GM12801 (cell line): ENCODE measurements around the gene SEPTIN7.

Source experiments
- CTCF ChIP-seq: IDR thresholded peaks from one replicate; pipeline ENCODE4 v1.5.1; 2011; ENCODE audit warnings: control low read depth; ENCODE audit not compliant: insufficient read length; ENCODE audit errors: extremely low read depth

The SEPTIN7 gene

GRCh38 chr7:35819954-35820703, 19.3 kb downstream of the SEPTIN7 start:
- TF ChIP-seq CTCF: no peak

GRCh38 chr7:35820858-35821257, 20.0 kb downstream of the SEPTIN7 start:
- TF ChIP-seq CTCF: no peak

- no peak for TF ChIP-seq CTCF
Measured at GRCh38 chr7:35823440-35823839, 22.6 kb downstream of the SEPTIN7 start.

- no peak for TF ChIP-seq CTCF
Measured at GRCh38 chr7:35825974-35826373, 25.1 kb downstream of the SEPTIN7 start.

- no peak for TF ChIP-seq CTCF
Measured at GRCh38 chr7:35826751-35827150, 25.9 kb downstream of the SEPTIN7 start.

- no peak for TF ChIP-seq CTCF
Measured at GRCh38 chr7:35828817-35829216, 28.0 kb downstream of the SEPTIN7 start.

GRCh38 chr7:35831208-35831607, 30.4 kb downstream of the SEPTIN7 start:
- no peak for TF ChIP-seq CTCF
